K562 (cell line): ENCODE measurements around the gene COL21A1. TPM values are rescaled to one million over a fixed set of nuclear protein-coding genes. Genes with fewer than 3 reads are reported as not detected.

Source experiments
- ATAC-seq: fragments of 200-7000 bp; cut with Tn5 transposase; 3 replicates; pipeline ENCODE4 v1.9.1; 2020; ENCODE audit warnings: moderate library complexity
- BruUV-seq: library from RNA; stranded (reverse); fragments of 400-500 nt; replicated peaks from 2 replicates; lab custom pipeline; 2021; lab: Mats Ljungman, UMichigan
- CTCF ChIA-PET: fragments of 300-600 bp; formaldehyde crosslinking; extraction: SDS; loops from one replicate; lab custom pipeline; 2021; ENCODE audit warnings: low intra/inter-chr PET ratio; lab: Yijun Ruan, JAX
- POLR2A ChIA-PET: fragments of 300-600, 350-650 bp; sonication (Branson Sonifier 250); formaldehyde crosslinking; extraction: SDS; loops from one replicate; lab custom pipeline; 2021; ENCODE audit warnings: antibody characterized with exemption, inconsistent platforms; lab: Yijun Ruan, JAX
- DNase-seq, 4 experiments: peaks; one replicate each; pipeline versions ENCODE4 v3.0.0 to v3.0.0-alpha.2; 2011 to 2018; ENCODE audit warnings: low spot score in 3 of 4, mixed read lengths in 3 of 4; ENCODE audit errors: extremely low read depth in 1 of 4
- FAIRE-seq: peaks from 2 replicates; lab custom pipeline; 2011; peaks lifted over from hg19 to GRCh38; lab: Jason Lieb, UNC
- H2AFZ ChIP-seq: 2 replicates; pipeline ENCODE4 v1.6.0; 2011; ENCODE audit warnings: low read depth, low read length, control low read depth, inconsistent platforms
- H3K27ac ChIP-seq: fragments of 200-600 bp; 3 replicates; pipeline ENCODE4 v1.8.0; 2011; ENCODE audit warnings: low read depth, mild to moderate bottlenecking, control low read depth, inconsistent platforms, low read length, moderate library complexity, mixed read lengths; ENCODE audit errors: extremely low read depth
- H3K27me3 ChIP-seq, 2 experiments: fragments of 300-600 bp in 1 of 2; 2 replicates in 1 of 2; 3 replicates in 1 of 2; pipeline versions ENCODE4 v1.6.0 to v1.8.0; 2011; ENCODE audit warnings: inconsistent platforms in 2 of 2, low read length in 2 of 2, mild to moderate bottlenecking in 1 of 2, mixed read lengths in 1 of 2, moderate library complexity in 1 of 2; ENCODE audit not compliant: control insufficient read depth in 2 of 2, insufficient read depth in 2 of 2
- H3K36me3 ChIP-seq: fragments of 300-600 bp; 3 replicates; pipeline ENCODE4 v1.8.0; 2011; ENCODE audit warnings: mild to moderate bottlenecking, low read length, inconsistent platforms; ENCODE audit not compliant: control insufficient read depth, insufficient read depth
- H3K4me1 ChIP-seq, 2 experiments: fragments of 200-600 bp in 1 of 2; replicated peaks in 1 of 2; 2 replicates in 1 of 2; 3 replicates in 1 of 2; pipeline versions ENCODE4 v1.5.1 to v1.8.0; 2011; ENCODE audit warnings: inconsistent platforms in 2 of 2, low read length in 2 of 2, mild to moderate bottlenecking in 1 of 2, mixed read lengths in 1 of 2, moderate library complexity in 1 of 2; ENCODE audit not compliant: control insufficient read depth in 2 of 2, insufficient read depth in 2 of 2
- H3K4me2 ChIP-seq: 2 replicates; pipeline ENCODE4 v1.6.1; 2011; ENCODE audit warnings: low read length, control low read depth, inconsistent platforms, mixed read lengths; ENCODE audit not compliant: insufficient read depth
- H3K4me3 ChIP-seq: fragments of 200-600 bp; sonication (generic), shearing (Covaris generic); 2 replicates; pipeline ENCODE4 v1.5.1; 2016; ENCODE audit warnings: control low read depth, inconsistent platforms
- H3K79me2 ChIP-seq: fragments of 200-600 bp; 3 replicates; pipeline ENCODE4 v1.8.0; 2011; ENCODE audit warnings: low read length, inconsistent platforms; ENCODE audit not compliant: control insufficient read depth, insufficient read depth
- H3K9ac ChIP-seq, 2 experiments: 2 replicates each; pipeline versions ENCODE4 v1.6.0 to v1.6.1; 2011; ENCODE audit warnings: low read depth in 2 of 2, low read length in 2 of 2, control low read depth in 1 of 2, inconsistent platforms in 1 of 2, mild to moderate bottlenecking in 1 of 2, mixed read lengths in 1 of 2; ENCODE audit not compliant: insufficient read depth in 1 of 2
- H3K9me1 ChIP-seq: one replicate; pipeline ENCODE4 v1.6.0; 2011; ENCODE audit warnings: inconsistent platforms, mild to moderate bottlenecking, low read length, moderate library complexity; ENCODE audit not compliant: control insufficient read depth, insufficient read depth
- H3K9me3 ChIP-seq: replicated peaks from 2 replicates; pipeline ENCODE4 v1.5.1; 2011; ENCODE audit warnings: low read depth, low read length, inconsistent platforms; ENCODE audit not compliant: control insufficient read depth, insufficient read depth
- H4K20me1 ChIP-seq: replicated peaks from 2 replicates; pipeline ENCODE4 v1.6.1; 2011; ENCODE audit warnings: low read length, inconsistent platforms, mixed read lengths; ENCODE audit not compliant: control insufficient read depth, insufficient read depth
- FOXM1 ChIP-seq, 2 experiments: fragments of 450-650 bp in 1 of 2; sonication (generic) in 1 of 2; formaldehyde crosslinking in 1 of 2; IDR thresholded peaks; 2 replicates each; pipeline versions ENCODE4 v1.6.1 to v1.9.0; 2017 to 2022; ENCODE audit warnings: low read depth in 2 of 2, mild to moderate bottlenecking in 2 of 2, missing genetic modification reagents in 1 of 2, moderate library complexity in 1 of 2
- MTF1 ChIP-seq: fragments of 250-450 bp; sonication (Bioruptor Pico); IDR thresholded peaks from 2 replicates; pipeline ENCODE4 v1.9.0; 2021; ENCODE audit warnings: moderate library complexity, mild to moderate bottlenecking, inconsistent platforms, borderline replicate concordance
- POLR2B ChIP-seq: fragments of 450-650 bp; IDR thresholded peaks from 2 replicates; pipeline ENCODE4 v1.6.1; 2018; ENCODE audit warnings: low read depth; ENCODE audit not compliant: partially characterized antibody
- ZBTB8A ChIP-seq: fragments of 450-650 bp; IDR thresholded peaks from 2 replicates; pipeline ENCODE4 v1.6.1; 2018; ENCODE audit warnings: mild to moderate bottlenecking, moderate library complexity; ENCODE audit not compliant: partially characterized antibody
- ZNF239 ChIP-seq: fragments of 250-450 bp; sonication (Bioruptor Pico); IDR thresholded peaks from 2 replicates; pipeline ENCODE4 v1.4.0; 2020; ENCODE audit warnings: mild to moderate bottlenecking
- ZNF79 ChIP-seq: fragments of 250-450 bp; sonication (Bioruptor Pico); IDR thresholded peaks from 2 replicates; pipeline ENCODE4 v1.4.0; 2020; ENCODE audit warnings: low read depth, mild to moderate bottlenecking, moderate library complexity
- WGBS: fragments of 100-300 bp; shearing (Covaris generic); methylation state at CpG from one replicate; pipeline ENCODE4 v1.1.6; 2016; ENCODE audit warnings: low coverage, mixed read lengths; ENCODE audit not compliant: insufficient coverage; ENCODE audit errors: missing lambda C conversion rate; 5-methylcytosine and 5-hydroxymethylcytosine counted together
- in situ Hi-C: fragments of 300-500 bp; cut with MboI; formaldehyde crosslinking; loops from 4 replicates; pipeline ENCODE4 v1.15.0; 2018; ENCODE audit warnings: inconsistent platforms, mixed read lengths
- intact Hi-C: fragments of 100-400 bp; cut with micrococcal nuclease; formaldehyde crosslinking; loops from 2 replicates; pipeline ENCODE4 v1.14.2; 2022
- polyA plus RNA-seq, 8 experiments: library from polyadenylated mRNA; depleted of rRNA in 4 of 8; stranded (reverse) in 5 of 8; unstranded in 3 of 8; fragments of >200 nt; fragmentation: Nextera tagmentation in 2 of 8; fragmentation: Illumina TruSeq in 1 of 8; extraction: Ambion mirVana in 2 of 8; extraction: Trizol in 1 of 8; gene quantifications; 2 replicates each; pipeline versions ENCODE4 v1.2.1 to v1.2.3, GENCODE V29; 2011 to 2014; ENCODE audit warnings: inconsistent platforms in 1 of 8, missing spikeins in 1 of 8
- total RNA-seq, 7 experiments: library from RNA; depleted of rRNA in 6 of 7; stranded (reverse); fragments of >200 nt in 6 of 7; fragmentation: Illumina TruSeq in 2 of 7; extraction: Trizol in 2 of 7; gene quantifications; 2 replicates each; pipeline versions ENCODE4 v1.2.1 to v1.2.3, GENCODE V29; 2011 to 2021; ENCODE audit warnings: low replicate concordance in 1 of 7
- TF ChIP-seq, protein P1 (sequence below), 2 experiments: fragments of 150-350 bp in 1 of 2; IDR thresholded peaks; 2 replicates each; pipeline ENCODE4 v1.6.1; 2012 to 2016; ENCODE audit warnings: low read depth in 2 of 2, low read length in 2 of 2, mild to moderate bottlenecking in 1 of 2, moderate library complexity in 1 of 2
- TF ChIP-seq, protein P2 (sequence below): sonication (generic); formaldehyde crosslinking; IDR thresholded peaks from 2 replicates; pipeline ENCODE4 v1.9.0; 2022; ENCODE audit warnings: mild to moderate bottlenecking, missing genetic modification reagents
- TF ChIP-seq, protein P3 (sequence below), 2 experiments: fragments of 450-650 bp; IDR thresholded peaks; 2 replicates each; pipeline ENCODE4 v1.6.1; 2016; ENCODE audit warnings: mild to moderate bottlenecking in 2 of 2, borderline replicate concordance in 1 of 2, low read depth in 1 of 2, moderate library complexity in 1 of 2

The COL21A1 gene
- total and polyA plus RNA-seq, 9 of the 15 experiments (the other 6 are each of a cell fraction or from before 2014, with no cell fraction given): 0.03 to 0.76 (median 0.25) TPM

DNA sequence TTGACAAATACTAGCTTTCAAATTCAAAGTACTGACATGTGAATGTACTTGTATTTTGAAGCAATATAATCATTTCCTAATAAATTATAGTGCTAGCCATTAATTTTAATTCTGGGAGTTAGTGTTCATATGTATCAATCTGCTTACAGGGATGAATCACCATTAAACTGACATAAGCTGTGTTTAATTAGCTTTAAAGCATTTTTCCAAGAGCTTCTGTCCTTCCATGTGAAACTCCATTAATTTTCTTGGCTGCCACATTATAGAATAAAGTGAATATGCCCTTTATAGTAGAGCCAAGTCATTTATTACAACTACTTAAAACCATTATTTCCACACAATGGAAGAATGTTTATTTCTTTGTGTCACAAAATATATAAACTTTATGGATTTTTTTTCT, 150.8 kb downstream of the COL21A1 start (continued):
- TF ChIP-seq ZBTB8A (no peak), MTF1 (no peak), ZNF239 (CRISPR knock-in tag) (no peak), ZNF79 (CRISPR knock-in tag) (no peak), POLR2B (no peak), FOXM1 (IDR thresholded peaks at IDR 0.05; ENCODE audit: low read depth) (no peak), FOXM1 (CRISPR knock-in tag; IDR thresholded peaks at IDR 0.05; ENCODE audit: low read depth) (no peak)
- TF ChIP-seq, protein P1, sequence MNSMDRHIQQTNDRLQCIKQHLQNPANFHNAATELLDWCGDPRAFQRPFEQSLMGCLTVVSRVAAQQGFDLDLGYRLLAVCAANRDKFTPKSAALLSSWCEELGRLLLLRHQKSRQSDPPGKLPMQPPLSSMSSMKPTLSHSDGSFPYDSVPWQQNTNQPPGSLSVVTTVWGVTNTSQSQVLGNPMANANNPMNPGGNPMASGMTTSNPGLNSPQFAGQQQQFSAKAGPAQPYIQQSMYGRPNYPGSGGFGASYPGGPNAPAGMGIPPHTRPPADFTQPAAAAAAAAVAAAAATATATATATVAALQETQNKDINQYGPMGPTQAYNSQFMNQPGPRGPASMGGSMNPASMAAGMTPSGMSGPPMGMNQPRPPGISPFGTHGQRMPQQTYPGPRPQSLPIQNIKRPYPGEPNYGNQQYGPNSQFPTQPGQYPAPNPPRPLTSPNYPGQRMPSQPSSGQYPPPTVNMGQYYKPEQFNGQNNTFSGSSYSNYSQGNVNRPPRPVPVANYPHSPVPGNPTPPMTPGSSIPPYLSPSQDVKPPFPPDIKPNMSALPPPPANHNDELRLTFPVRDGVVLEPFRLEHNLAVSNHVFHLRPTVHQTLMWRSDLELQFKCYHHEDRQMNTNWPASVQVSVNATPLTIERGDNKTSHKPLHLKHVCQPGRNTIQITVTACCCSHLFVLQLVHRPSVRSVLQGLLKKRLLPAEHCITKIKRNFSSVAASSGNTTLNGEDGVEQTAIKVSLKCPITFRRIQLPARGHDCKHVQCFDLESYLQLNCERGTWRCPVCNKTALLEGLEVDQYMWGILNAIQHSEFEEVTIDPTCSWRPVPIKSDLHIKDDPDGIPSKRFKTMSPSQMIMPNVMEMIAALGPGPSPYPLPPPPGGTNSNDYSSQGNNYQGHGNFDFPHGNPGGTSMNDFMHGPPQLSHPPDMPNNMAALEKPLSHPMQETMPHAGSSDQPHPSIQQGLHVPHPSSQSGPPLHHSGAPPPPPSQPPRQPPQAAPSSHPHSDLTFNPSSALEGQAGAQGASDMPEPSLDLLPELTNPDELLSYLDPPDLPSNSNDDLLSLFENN (IDR thresholded peaks at IDR 0.05; ENCODE audit: low read depth in 2 of 2, low read length in 2 of 2): no peak
- TF ChIP-seq, all 486 proteins: peak for 0

- Histone ChIP-seq H3K36me3 (no peaks in the 10 kb centered on the region), H3K4me3 (no peak overlapping the region)
- BruUV-seq: no TSS peak
- TF ChIP-seq, protein P2, sequence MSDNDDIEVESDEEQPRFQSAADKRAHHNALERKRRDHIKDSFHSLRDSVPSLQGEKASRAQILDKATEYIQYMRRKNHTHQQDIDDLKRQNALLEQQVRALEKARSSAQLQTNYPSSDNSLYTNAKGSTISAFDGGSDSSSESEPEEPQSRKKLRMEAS (CRISPR knock-in tag): no peak
- TF ChIP-seq, protein P3, sequence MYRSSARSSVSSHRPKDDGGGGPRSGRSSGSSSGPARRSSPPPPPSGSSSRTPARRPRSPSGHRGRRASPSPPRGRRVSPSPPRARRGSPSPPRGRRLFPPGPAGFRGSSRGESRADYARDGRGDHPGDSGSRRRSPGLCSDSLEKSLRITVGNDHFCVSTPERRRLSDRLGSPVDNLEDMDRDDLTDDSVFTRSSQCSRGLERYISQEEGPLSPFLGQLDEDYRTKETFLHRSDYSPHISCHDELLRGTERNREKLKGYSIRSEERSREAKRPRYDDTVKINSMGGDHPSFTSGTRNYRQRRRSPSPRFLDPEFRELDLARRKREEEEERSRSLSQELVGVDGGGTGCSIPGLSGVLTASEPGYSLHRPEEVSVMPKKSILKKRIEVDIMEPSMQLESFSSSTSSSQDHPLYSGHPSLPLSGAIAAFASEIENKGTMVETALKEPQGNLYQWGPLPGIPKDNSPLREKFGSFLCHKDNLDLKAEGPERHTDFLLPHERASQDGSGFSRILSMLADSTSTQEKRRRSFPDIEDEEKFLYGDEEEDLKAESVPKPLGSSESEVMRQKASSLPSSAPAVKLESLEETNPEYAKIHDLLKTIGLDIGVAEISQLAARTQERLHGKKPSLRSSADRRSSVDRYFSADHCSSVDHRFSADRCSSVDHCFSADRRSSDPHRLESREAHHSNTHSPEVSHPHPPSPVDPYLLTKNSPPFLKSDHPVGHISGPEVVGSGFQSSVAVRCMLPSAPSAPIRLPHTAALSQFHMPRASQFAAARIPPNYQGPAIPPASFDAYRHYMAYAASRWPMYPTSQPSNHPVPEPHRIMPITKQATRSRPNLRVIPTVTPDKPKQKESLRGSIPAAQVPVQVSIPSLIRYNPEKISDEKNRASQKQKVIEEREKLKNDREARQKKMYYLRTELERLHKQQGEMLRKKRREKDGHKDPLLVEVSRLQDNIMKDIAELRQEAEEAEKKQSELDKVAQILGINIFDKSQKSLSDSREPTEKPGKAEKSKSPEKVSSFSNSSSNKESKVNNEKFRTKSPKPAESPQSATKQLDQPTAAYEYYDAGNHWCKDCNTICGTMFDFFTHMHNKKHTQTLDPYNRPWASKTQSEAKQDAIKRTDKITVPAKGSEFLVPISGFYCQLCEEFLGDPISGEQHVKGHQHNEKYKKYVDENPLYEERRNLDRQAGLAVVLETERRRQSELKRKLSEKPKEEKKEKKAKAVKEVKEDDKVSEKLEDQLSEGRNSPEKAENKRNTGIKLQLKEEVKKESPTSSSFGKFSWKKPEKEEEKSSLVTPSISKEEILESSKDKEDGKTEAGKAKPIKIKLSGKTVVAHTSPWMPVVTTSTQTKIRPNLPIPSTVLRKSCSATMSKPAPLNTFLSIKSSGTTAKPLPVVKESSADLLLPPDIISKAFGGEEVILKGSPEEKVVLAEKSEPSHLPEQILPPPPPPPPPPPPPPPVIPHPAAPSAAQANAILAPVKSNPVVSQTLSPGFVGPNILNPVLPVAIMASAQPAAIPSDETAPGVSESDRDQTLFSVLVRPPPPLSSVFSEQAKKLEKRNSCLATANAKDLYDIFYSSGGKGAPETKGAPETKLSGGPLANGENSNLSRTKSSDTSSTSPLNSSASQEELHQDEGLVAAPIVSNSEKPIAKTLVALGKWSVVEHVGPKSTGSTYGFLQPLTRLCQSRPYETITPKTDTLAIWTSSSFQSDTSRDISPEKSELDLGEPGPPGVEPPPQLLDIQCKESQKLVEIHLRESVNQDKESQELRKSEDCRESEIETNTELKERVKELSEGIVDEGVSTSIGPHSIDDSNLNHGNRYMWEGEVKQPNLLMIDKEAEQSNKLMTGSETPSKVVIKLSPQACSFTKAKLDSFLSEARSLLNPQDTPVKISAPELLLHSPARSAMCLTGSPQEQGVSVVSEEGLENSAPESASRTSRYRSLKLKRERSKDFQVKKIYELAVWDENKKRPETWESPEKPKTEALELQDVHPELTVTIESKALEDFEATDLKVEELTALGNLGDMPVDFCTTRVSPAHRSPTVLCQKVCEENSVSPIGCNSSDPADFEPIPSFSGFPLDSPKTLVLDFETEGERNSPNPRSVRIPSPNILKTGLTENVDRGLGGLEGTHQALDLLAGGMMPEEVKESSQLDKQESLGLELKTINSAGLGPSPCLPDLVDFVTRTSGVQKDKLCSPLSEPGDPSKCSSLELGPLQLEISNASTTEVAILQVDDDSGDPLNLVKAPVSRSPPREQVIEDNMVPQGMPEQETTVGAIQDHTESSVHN (IDR thresholded peaks at IDR 0.05; ENCODE audit: borderline replicate concordance in 1 of 2, low read depth in 1 of 2): no peak
These were observed 153.6 kb downstream of the COL21A1 start for GRCh38 chr6:56093776-56094175.

More at GRCh38 chr6:56093776-56094175, 153.6 kb downstream of the COL21A1 start:
- 6% methylated on average over 1 of the region's 1 CpG for WGBS
- POLR2A ChIA-PET: no interaction called here
- no peak overlapping the region for H3K9ac ChIP-seq
- no peaks in the 10 kb centered on the region for H4K20me1 ChIP-seq
- DNase-seq (no peak), FAIRE-seq (no peak), ATAC-seq (no peak)
- CTCF ChIA-PET: no interaction called here
- no peak overlapping the region for H3K27ac ChIP-seq
- in situ Hi-C loops (no loop called here), intact Hi-C loops (no loop called here)
- H3K4me2 ChIP-seq: no peak overlapping the region
- H3K27me3 ChIP-seq: no peaks in the 10 kb centered on the region
- H2AFZ ChIP-seq: no peak overlapping the region
- H3K9me3 ChIP-seq: no peaks in the 10 kb centered on the region
- no peaks in the 10 kb centered on the region for H3K4me1 ChIP-seq
- no peaks in the 10 kb centered on the region for H3K79me2 ChIP-seq
- no peaks in the 10 kb centered on the region for H3K9me1 ChIP-seq
